PC-9 (cell line): Measurements from ENCODE around the gene CTCF. TPM values are rescaled to one million over a fixed set of nuclear protein-coding genes. Genes with fewer than 3 reads are reported as not detected.

Experiments
- BruUV-seq: library from RNA; stranded (reverse); fragments of 400-500 nt; replicated peaks from 2 replicates; lab custom pipeline; 2021; lab: Mats Ljungman, UMichigan
- CTCF ChIA-PET: fragments of 300-600 bp; sonication (Branson Sonifier 250); formaldehyde crosslinking; loops from one replicate; lab custom pipeline; 2022; ENCODE audit warnings: antibody characterized with exemption; lab: Charles Lee
- POLR2A ChIA-PET: fragments of 300-600 bp; sonication (Branson Sonifier 250); formaldehyde crosslinking; loops from one replicate; lab custom pipeline; 2022; ENCODE audit warnings: antibody characterized with exemption; ENCODE audit not compliant: unreplicated experiment; lab: Charles Lee
- DNase-seq, 2 experiments: peaks; one replicate each; pipeline versions ENCODE4 v3.0.0 to v3.0.0-alpha.2; 2015 to 2022; ENCODE audit warnings: mixed read lengths in 1 of 2
- H2AFZ ChIP-seq: fragments of 200-600 bp; sonication (generic); 2 replicates; pipeline ENCODE4 v1.8.1; 2017; ENCODE audit warnings: antibody characterized with exemption
- H3F3A ChIP-seq: fragments of 200-600 bp; sonication (generic); 2 replicates; pipeline ENCODE4 v1.8.1; 2017; ENCODE audit warnings: antibody characterized with exemption, mild to moderate bottlenecking, low read depth; ENCODE audit not compliant: insufficient read depth
- H3K27ac ChIP-seq: fragments of 200-600 bp; sonication (generic); 2 replicates; pipeline ENCODE4 v1.6.1; 2016; ENCODE audit warnings: mixed run types
- H3K27me3 ChIP-seq: fragments of 200-600 bp; sonication (generic); 2 replicates; pipeline ENCODE4 v1.6.1; 2016; ENCODE audit warnings: low read depth, mixed run types; ENCODE audit not compliant: insufficient read depth
- H3K36me3 ChIP-seq: fragments of 200-600 bp; sonication (generic); 2 replicates; pipeline ENCODE4 v1.6.1; 2016; ENCODE audit warnings: low read depth, mixed run types
- H3K4me1 ChIP-seq: fragments of 200-600 bp; sonication (generic); replicated peaks from 2 replicates; pipeline ENCODE4 v1.6.1; 2016; ENCODE audit warnings: mixed run types; ENCODE audit not compliant: insufficient read depth
- H3K4me2 ChIP-seq: fragments of 200-600 bp; sonication (generic); 2 replicates; pipeline ENCODE4 v1.6.1; 2017; ENCODE audit warnings: mixed run types
- H3K4me3 ChIP-seq: fragments of 200-600 bp; sonication (generic); 2 replicates; pipeline ENCODE4 v1.6.1; 2016; ENCODE audit warnings: mixed run types
- H3K79me2 ChIP-seq: fragments of 200-600 bp; sonication (generic); 2 replicates; pipeline ENCODE4 v1.6.1; 2017; ENCODE audit warnings: low read depth, mixed run types
- H3K9me2 ChIP-seq: fragments of 200-600 bp; sonication (generic); 2 replicates; pipeline ENCODE4 v1.8.1; 2017; ENCODE audit warnings: mild to moderate bottlenecking; ENCODE audit not compliant: insufficient read depth
- H3K9me3 ChIP-seq: fragments of 200-600 bp; sonication (generic); 2 replicates; pipeline ENCODE4 v1.8.1; 2016; ENCODE audit warnings: low read depth; ENCODE audit not compliant: insufficient read depth
- H4K20me1 ChIP-seq: fragments of 200-600 bp; sonication (generic); 2 replicates; pipeline ENCODE4 v1.8.1; 2017; ENCODE audit not compliant: insufficient read depth
- EZH2 ChIP-seq: fragments of 200-600 bp; sonication (generic); IDR thresholded peaks from 2 replicates; pipeline ENCODE4 v1.8.0; 2017; ENCODE audit warnings: antibody characterized with exemption, low read depth
- intact Hi-C: fragments of 100-400 bp; cut with micrococcal nuclease; formaldehyde crosslinking; loops from one replicate; pipeline ENCODE4 v1.10.0; 2022; ENCODE audit not compliant: unreplicated experiment
- total RNA-seq: library from RNA; stranded (reverse); gene quantifications from 2 replicates; pipeline ENCODE4 v1.2.3, GENCODE V29; 2021
- TF ChIP-seq, protein P1 (sequence below): fragments of 200-600 bp; sonication (generic); conservative IDR thresholded peaks from 2 replicates; pipeline ENCODE4 v1.6.1; 2017; ENCODE audit warnings: mixed run types, antibody characterized with exemption, mild to moderate bottlenecking, moderate library complexity

Gene CTCF
- total RNA-seq, 1 experiment from 2014 or later, result 39.0 TPM

DNA sequence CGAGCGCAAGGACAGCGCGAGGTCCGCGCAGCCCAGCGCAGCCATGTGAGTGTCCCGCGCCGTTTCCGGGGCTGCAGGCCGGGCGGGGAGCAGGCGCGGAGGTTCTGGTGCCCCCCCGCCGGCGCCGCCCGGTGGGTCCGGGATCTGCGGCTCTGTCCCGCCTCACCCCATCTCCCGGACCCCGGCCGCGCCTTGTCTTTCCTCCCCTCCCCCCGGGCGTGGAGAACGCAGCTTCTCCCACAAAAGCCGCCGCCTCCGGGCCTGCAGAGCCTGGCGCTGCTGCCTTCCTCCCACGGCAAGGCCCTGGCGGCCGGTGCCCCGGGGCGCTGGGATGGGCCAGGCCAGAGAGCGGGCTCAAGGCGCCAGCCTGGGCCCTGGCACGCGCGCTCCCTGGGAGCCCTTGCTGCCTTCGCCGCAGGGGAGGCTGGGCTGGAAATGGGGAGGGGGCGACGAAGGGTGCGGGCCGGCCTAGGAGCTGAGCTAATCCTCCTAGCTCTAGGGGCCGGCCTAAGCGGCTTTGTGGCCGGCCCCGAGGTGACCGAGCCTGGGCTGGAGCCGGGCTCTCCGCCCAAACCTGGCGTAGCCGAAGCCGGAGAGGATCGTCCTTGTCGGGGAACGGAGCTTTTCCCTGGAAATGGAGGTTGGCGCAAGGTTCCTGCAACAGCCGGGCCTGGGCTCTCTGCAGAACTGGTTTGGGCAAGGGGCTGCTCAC lies 33.3 kb upstream of the CTCF start:
- Histone ChIP-seq H2AFZ (peak overlapping the region; percentile 79), H3K4me1 (peaks cover 48% of the 10 kb centered on the region), H3K27me3 (no peaks in the 10 kb centered on the region), H3K9me3 (no peaks in the 10 kb centered on the region), H3K36me3 (no peaks in the 10 kb centered on the region), H3K9me2 (no peaks in the 10 kb centered on the region), H4K20me1 (peaks cover 3% of the 10 kb centered on the region; the same call in 1 of the 2 replicates), H3K27ac (no peak overlapping the region), H3K4me3 (peak overlapping the region; percentile 91), H3K4me2 (peak overlapping the region; percentile 92), H3K79me2 (peaks cover 35% of the 10 kb centered on the region), H3F3A (peaks cover 49% of the 10 kb centered on the region)
- peak; percentile 48 to 50 for DNase-seq
- TF ChIP-seq, protein P1, sequence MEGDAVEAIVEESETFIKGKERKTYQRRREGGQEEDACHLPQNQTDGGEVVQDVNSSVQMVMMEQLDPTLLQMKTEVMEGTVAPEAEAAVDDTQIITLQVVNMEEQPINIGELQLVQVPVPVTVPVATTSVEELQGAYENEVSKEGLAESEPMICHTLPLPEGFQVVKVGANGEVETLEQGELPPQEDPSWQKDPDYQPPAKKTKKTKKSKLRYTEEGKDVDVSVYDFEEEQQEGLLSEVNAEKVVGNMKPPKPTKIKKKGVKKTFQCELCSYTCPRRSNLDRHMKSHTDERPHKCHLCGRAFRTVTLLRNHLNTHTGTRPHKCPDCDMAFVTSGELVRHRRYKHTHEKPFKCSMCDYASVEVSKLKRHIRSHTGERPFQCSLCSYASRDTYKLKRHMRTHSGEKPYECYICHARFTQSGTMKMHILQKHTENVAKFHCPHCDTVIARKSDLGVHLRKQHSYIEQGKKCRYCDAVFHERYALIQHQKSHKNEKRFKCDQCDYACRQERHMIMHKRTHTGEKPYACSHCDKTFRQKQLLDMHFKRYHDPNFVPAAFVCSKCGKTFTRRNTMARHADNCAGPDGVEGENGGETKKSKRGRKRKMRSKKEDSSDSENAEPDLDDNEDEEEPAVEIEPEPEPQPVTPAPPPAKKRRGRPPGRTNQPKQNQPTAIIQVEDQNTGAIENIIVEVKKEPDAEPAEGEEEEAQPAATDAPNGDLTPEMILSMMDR, result no peak
- TF ChIP-seq EZH2, result no peak
- ChIA-PET POLR2A (interaction anchor here (0.5 kb wide), 1 partner anchor 14 kb away, joined by 3 read pairs; no protein-coding TSS in a partner anchor), CTCF (interaction anchor here (0.6 kb wide), 1 partner anchor 16 kb away, joined by 3 read pairs; no protein-coding TSS in a partner anchor)
- intact Hi-C loops, result no loop called here
- BruUV-seq, result no TSS peak

DNA sequence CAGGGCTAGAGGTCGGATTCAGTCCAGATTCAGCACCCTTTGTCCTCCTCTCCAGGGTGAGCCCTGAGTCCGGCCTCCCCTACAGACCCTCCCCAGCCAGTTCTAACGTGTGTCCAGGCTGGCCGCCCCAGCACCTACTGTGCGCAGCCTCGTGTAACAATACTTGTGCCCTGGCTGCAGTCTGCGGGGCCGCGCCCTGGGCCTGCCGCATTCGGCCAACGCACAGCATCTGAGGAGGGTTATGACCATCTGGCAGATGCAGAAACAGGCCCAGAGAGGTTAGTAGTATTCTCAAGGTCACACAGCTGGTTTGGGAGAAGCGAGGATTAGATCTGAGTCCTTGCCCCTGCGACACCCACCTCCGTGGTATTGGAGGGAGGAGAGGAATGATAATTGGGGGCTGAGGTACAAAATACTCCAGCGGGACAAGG lies 32.7 kb upstream of the CTCF start:
- Histone ChIP-seq H4K20me1 (peaks cover 3% of the 10 kb centered on the region; the same call in 1 of the 2 replicates), H2AFZ (peak overlapping the region; percentile 79), H3K4me1 (peaks cover 46% of the 10 kb centered on the region), H3K9me3 (no peaks in the 10 kb centered on the region), H3K4me2 (peak overlapping the region; percentile 92), H3K36me3 (no peaks in the 10 kb centered on the region), H3K4me3 (peak overlapping the region; percentile 91), H3K27ac (no peak overlapping the region), H3K9me2 (no peaks in the 10 kb centered on the region), H3K27me3 (no peaks in the 10 kb centered on the region), H3F3A (peaks cover 46% of the 10 kb centered on the region), H3K79me2 (peaks cover 35% of the 10 kb centered on the region)
- intact Hi-C loops, result no loop called here
- ChIA-PET POLR2A (interaction anchor here (0.5 kb wide), 1 partner anchor 14 kb away, joined by 3 read pairs; no protein-coding TSS in a partner anchor), CTCF (no interaction called here)
- no peak for DNase-seq
- TSS peak; percentile 84 for BruUV-seq
- TF ChIP-seq EZH2, result no peak
- TF ChIP-seq, protein P1, result no peak

DNA sequence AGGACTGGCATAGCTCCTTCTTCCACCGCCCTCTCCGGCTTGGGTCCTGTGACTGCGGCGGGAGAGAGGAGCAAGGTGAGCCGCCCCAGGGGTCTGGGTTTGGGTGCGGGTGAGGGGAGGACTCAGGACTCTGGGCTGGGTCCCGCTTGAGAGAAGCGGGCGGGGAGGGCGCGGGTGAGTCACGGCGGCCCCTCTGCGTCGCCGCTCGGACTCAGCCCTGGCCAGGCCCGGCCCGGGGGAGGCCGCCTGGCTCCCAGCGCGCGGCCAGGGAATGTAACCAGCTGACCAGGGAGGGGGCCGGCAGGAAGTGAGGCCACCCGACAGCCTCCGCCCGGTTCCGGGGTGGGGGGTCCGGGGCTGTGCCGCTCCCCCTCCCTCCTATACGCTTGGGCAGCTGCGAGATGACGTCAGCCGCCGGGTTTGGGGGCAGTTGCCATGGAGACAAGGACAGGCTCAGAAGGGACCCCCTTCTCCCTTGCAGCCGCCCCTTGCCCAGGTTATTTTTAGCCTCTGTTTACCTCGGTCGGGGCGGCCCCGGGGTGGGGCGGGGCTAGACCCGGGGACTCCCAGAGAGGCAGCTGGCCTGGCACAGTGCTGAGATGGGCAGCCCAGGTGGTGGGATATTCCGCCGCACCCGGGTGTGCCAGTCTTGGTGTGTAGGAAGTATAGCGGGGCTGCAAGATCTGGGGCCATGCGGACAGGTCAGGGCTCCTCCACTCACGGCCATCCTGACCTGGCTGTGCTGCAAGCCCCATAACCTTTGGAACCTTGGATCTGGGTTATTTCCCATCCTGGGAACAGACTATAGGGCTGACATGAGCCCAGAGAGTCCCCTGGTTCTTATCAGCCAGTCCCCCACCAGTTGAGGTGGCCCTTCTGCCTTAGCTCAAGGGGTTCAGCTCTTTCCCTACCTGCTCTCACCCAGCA lies 32.0 kb upstream of the CTCF start:
- Histone ChIP-seq H3K27me3 (no peaks in the 10 kb centered on the region), H3K4me1 (peaks cover 40% of the 10 kb centered on the region), H3K4me3 (peak overlapping the region; percentile 91), H2AFZ (peak overlapping the region; percentile 79), H3K79me2 (peaks cover 35% of the 10 kb centered on the region), H3K4me2 (peak overlapping the region; percentile 92), H3K27ac (no peak overlapping the region), H3K36me3 (no peaks in the 10 kb centered on the region), H3F3A (peaks cover 42% of the 10 kb centered on the region), H3K9me3 (no peaks in the 10 kb centered on the region), H3K9me2 (no peaks in the 10 kb centered on the region), H4K20me1 (peaks cover 3% of the 10 kb centered on the region; the same call in 1 of the 2 replicates)
- peak in 1 of 2 experiments; percentile 61 for DNase-seq
- ChIA-PET CTCF (no interaction called here), POLR2A (interaction anchor here (0.5 kb wide), 1 partner anchor 13 kb away, joined by 3 read pairs; no protein-coding TSS in a partner anchor)
- TF ChIP-seq, protein P1, result no peak
- no peak for TF ChIP-seq EZH2
- intact Hi-C loops, result no loop called here
- no TSS peak for BruUV-seq
